ENCODE data around the gene DNAJB2.

DNAJB2 gene

DNA sequence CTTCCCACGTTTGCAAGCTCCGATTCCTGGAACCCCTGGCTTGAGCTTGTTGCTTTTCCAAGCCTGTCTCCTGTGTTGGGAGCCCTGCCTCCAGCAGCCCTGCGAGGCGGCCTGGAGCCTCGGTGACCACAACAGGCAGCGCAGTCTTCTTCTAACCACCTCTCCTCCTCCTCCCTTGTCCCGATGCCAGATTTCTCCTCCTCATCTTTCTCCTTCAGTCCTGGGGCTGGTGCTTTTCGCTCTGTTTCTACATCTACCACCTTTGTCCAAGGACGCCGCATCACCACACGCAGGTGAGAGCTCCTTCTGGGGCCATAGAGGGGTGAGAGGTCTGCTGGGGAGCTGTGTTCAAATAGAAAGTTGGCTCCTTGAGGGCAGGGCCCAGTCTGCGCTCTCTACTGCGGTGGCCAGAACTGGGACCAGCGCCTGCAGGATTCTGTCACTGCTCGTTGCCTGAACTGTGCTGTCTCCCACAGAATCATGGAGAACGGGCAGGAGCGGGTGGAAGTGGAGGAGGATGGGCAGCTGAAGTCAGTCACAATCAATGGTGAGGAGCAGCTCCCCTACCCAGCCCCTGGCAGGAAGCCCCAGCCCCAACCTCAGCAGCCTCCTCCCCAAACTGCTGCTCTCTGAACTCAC lies 3.9 kb downstream of the DNAJB2 start:
- Histone ChIP-seq H4K8ac (ENCODE audit: low read depth, low read length) (no peak overlapping the region), H3K9me3 (ENCODE audit: insufficient read depth, low read depth, low read length) (no peaks in the 10 kb centered on the region)

DNA sequence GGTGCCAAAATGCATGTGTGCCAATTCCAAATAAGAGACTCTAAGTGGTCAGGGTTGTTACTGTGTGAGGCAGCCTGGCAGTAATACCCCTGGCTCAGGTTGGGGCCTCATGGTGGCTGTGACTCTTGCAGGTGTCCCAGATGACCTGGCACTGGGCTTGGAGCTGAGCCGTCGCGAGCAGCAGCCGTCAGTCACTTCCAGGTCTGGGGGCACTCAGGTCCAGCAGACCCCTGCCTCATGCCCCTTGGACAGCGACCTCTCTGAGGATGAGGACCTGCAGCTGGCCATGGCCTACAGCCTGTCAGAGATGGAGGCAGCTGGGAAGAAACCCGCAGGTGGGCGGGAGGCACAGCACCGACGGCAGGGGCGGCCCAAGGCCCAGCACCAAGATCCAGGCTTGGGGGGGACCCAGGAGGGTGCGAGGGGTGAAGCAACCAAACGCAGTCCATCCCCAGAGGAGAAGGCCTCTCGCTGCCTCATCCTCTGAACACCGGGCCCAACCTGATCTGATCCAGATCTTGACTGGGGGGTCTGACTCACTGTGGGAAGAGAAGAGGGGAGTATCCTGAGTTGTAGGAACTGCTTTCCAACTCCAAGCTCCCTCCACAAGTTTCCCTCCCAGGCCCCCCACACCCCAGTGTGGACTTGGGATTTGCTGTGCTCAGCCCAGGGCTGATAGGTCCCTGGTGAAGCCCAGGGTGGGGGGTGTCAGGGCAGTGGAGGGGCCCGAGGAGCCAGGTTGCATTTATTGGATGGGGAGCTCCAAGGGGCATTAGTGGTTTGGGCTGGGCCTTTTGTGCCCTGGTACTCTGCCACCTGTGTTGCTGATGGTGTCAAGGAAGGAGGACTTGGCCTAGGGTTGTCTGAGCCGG lies 5.6 kb downstream of the DNAJB2 start:
- Histone ChIP-seq H3K4me1 (ENCODE audit: control insufficient read depth in 1 of 2, insufficient read depth in 2 of 2, low read length in 2 of 2) (peaks cover 19 to 26% of the 10 kb centered on the region in 2 experiments), H3K18ac (ENCODE audit: low read length) (no peak overlapping the region), H3K23ac (ENCODE audit: low read length) (no peak overlapping the region), H3K4me3 (ENCODE audit: low read depth, low read length) (no peak overlapping the region), H3K4me2 (ENCODE audit: low read length) (no peak overlapping the region), H3K27ac (ENCODE audit: low read depth, low read length) (no peak overlapping the region), H2BK5ac (ENCODE audit: low read depth, low read length, poor library complexity) (no peak overlapping the region), H3K9me3 (ENCODE audit: insufficient read depth, low read depth, low read length) (no peaks in the 10 kb centered on the region), H2BK120ac (ENCODE audit: insufficient read depth, low read length, poor library complexity) (no peak overlapping the region), H4K12ac (ENCODE audit: low read depth, low read length) (no peak overlapping the region), H3K79me2 (ENCODE audit: control insufficient read depth, insufficient read depth, low read length, poor library complexity) (peaks cover 4% of the 10 kb centered on the region), H4K91ac (ENCODE audit: low read depth, low read length) (no peak overlapping the region), H2AFZ (ENCODE audit: insufficient read depth, low read length, poor library complexity) (no peak overlapping the region), H2BK12ac (ENCODE audit: low read length) (no peak overlapping the region), H4K8ac (ENCODE audit: low read depth, low read length) (no peak overlapping the region), H3K9ac (ENCODE audit: low read length) (no peak overlapping the region), H2AK5ac (ENCODE audit: low read length) (no peak overlapping the region), H3K14ac (ENCODE audit: low read length) (no peak overlapping the region), H3K79me1 (ENCODE audit: low read length) (peaks cover 12% of the 10 kb centered on the region), H3K4ac (ENCODE audit: low read depth, low read length) (no peak overlapping the region), H3K36me3 (ENCODE audit: control insufficient read depth in 1 of 2, insufficient read depth in 2 of 2, low read length in 2 of 2) (peaks cover 40 to 50% of the 10 kb centered on the region in 2 experiments), H3K27me3 (ENCODE audit: insufficient read depth, low read length) (no peaks in the 10 kb centered on the region)
- WGBS (ENCODE audit: extremely low coverage, insufficient coverage, insufficient read length): no CpG with 5 or more reads among the region's 16 CpGs
- DNase-seq: no peak

More for the DNA sequence above, 3.9 kb downstream of the DNAJB2 start:
- no peak overlapping the region for H3K18ac ChIP-seq (ENCODE audit: low read length)
- H2BK5ac ChIP-seq (ENCODE audit: low read depth, low read length, poor library complexity): no peak overlapping the region
- H2BK120ac ChIP-seq (ENCODE audit: insufficient read depth, low read length, poor library complexity): no peak overlapping the region
- no peak overlapping the region for H3K4me2 ChIP-seq (ENCODE audit: low read length)
- H3K4ac ChIP-seq (ENCODE audit: low read depth, low read length): no peak overlapping the region
- H3K4me3 ChIP-seq (ENCODE audit: low read depth, low read length): no peak overlapping the region
- H3K79me2 ChIP-seq (ENCODE audit: control insufficient read depth, insufficient read depth, low read length, poor library complexity): peaks cover 8% of the 10 kb centered on the region
- no CpG with 5 or more reads among the region's 17 CpGs for WGBS (ENCODE audit: extremely low coverage, insufficient coverage, insufficient read length)
- H2BK12ac ChIP-seq (ENCODE audit: low read length): no peak overlapping the region
- DNase-seq: no peak
- peaks cover 21 to 30% of the 10 kb centered on the region in 2 experiments for H3K4me1 ChIP-seq (ENCODE audit: control insufficient read depth in 1 of 2, insufficient read depth in 2 of 2, low read length in 2 of 2)
- H4K91ac ChIP-seq (ENCODE audit: low read depth, low read length): no peak overlapping the region
- no peak overlapping the region for H2AK5ac ChIP-seq (ENCODE audit: low read length)
- H3K9ac ChIP-seq (ENCODE audit: low read length): no peak overlapping the region
- H3K27me3 ChIP-seq (ENCODE audit: insufficient read depth, low read length): no peaks in the 10 kb centered on the region
- H3K79me1 ChIP-seq (ENCODE audit: low read length): peaks cover 23% of the 10 kb centered on the region
- H2AFZ ChIP-seq (ENCODE audit: insufficient read depth, low read length, poor library complexity): no peak overlapping the region
- no peak overlapping the region for H3K14ac ChIP-seq (ENCODE audit: low read length)
- peaks cover 40 to 50% of the 10 kb centered on the region in 2 experiments for H3K36me3 ChIP-seq (ENCODE audit: control insufficient read depth in 1 of 2, insufficient read depth in 2 of 2, low read length in 2 of 2)
- H3K27ac ChIP-seq (ENCODE audit: low read depth, low read length): no peak overlapping the region
- H4K12ac ChIP-seq (ENCODE audit: low read depth, low read length): no peak overlapping the region
- no peak overlapping the region for H3K23ac ChIP-seq (ENCODE audit: low read length)

DNA sequence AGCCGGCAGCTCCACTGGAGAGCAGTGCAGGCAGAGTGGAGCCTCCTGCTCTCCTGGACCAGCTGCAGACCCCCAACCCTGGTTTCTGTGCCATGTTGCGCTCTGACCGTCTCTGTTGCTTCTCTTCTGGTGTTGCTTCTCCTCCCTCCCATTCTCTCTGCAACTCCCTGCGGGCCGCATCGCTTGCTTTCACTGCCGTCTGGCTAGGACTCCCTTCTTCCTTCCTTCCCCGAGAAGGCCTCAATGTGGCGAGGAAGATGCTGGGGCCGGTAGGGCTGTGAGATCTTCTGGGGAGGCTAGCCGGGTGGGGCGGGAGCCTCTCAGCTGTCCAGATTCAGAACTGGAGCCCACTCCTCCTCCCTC lies 6.2 kb downstream of the DNAJB2 start:
- H2AK5ac ChIP-seq (ENCODE audit: low read length): no peak overlapping the region
- H3K27me3 ChIP-seq (ENCODE audit: insufficient read depth, low read length): no peaks in the 10 kb centered on the region
- H3K9ac ChIP-seq (ENCODE audit: low read length): no peak overlapping the region
- no peak overlapping the region for H4K12ac ChIP-seq (ENCODE audit: low read depth, low read length)
- H3K79me1 ChIP-seq (ENCODE audit: low read length): peaks cover 11% of the 10 kb centered on the region
- no peak overlapping the region for H4K8ac ChIP-seq (ENCODE audit: low read depth, low read length)
- H4K91ac ChIP-seq (ENCODE audit: low read depth, low read length): no peak overlapping the region
- H2BK5ac ChIP-seq (ENCODE audit: low read depth, low read length, poor library complexity): no peak overlapping the region
- peaks cover 37 to 50% of the 10 kb centered on the region in 2 experiments for H3K36me3 ChIP-seq (ENCODE audit: control insufficient read depth in 1 of 2, insufficient read depth in 2 of 2, low read length in 2 of 2)
- H3K27ac ChIP-seq (ENCODE audit: low read depth, low read length): no peak overlapping the region
- H2BK120ac ChIP-seq (ENCODE audit: insufficient read depth, low read length, poor library complexity): no peak overlapping the region
- H2BK12ac ChIP-seq (ENCODE audit: low read length): no peak overlapping the region
- H3K4me3 ChIP-seq (ENCODE audit: low read depth, low read length): no peak overlapping the region
- H3K18ac ChIP-seq (ENCODE audit: low read length): no peak overlapping the region
- H2AFZ ChIP-seq (ENCODE audit: insufficient read depth, low read length, poor library complexity): no peak overlapping the region
- H3K14ac ChIP-seq (ENCODE audit: low read length): no peak overlapping the region
- peaks cover 3% of the 10 kb centered on the region for H3K79me2 ChIP-seq (ENCODE audit: control insufficient read depth, insufficient read depth, low read length, poor library complexity)
- no peak for DNase-seq
- H3K23ac ChIP-seq (ENCODE audit: low read length): no peak overlapping the region
- H3K4me2 ChIP-seq (ENCODE audit: low read length): no peak overlapping the region
- WGBS (ENCODE audit: extremely low coverage, insufficient coverage, insufficient read length): no CpG with 5 or more reads among the region's 12 CpGs
- H3K9me3 ChIP-seq (ENCODE audit: insufficient read depth, low read depth, low read length): no peaks in the 10 kb centered on the region
- H3K4me1 ChIP-seq (ENCODE audit: control insufficient read depth in 1 of 2, insufficient read depth in 2 of 2, low read length in 2 of 2): peaks cover 14 to 20% of the 10 kb centered on the region in 2 experiments
- no peak overlapping the region for H3K4ac ChIP-seq (ENCODE audit: low read depth, low read length)

DNA sequence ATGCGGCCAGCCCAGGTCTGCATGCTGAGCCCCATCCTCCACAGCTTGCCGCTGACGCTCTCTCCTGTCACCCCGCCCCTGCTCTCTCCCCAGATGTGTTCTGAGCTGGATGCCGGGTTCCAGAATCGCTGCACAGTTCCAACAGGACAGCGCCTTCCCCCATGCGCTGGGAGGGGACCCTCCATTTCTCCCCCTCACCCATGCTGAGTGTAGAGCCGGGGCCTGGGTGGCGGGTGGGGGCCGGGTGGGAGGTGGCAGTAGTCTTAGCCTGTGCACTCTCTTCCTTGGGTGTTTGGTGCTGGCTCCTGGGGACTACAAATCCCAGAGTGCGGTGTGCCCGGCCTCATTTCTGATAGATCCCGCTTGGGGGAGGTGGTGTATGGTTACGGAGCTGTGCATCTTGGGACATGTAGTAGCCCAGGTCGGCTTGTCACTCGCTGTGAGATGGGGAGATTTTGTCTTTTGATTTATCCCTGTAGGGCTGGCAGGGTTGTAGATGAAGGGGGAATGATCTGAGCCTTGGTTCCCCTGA lies 6.8 kb downstream of the DNAJB2 start:
- Histone ChIP-seq H3K27ac (ENCODE audit: low read depth, low read length) (peak overlapping the region; percentile 49), H3K4me3 (ENCODE audit: low read depth, low read length) (no peak overlapping the region), H3K9me3 (ENCODE audit: insufficient read depth, low read depth, low read length) (no peaks in the 10 kb centered on the region), H2AFZ (ENCODE audit: insufficient read depth, low read length, poor library complexity) (no peak overlapping the region), H2BK12ac (ENCODE audit: low read length) (no peak overlapping the region), H3K4me1 (ENCODE audit: control insufficient read depth in 1 of 2, insufficient read depth in 2 of 2, low read length in 2 of 2) (peaks cover 14 to 20% of the 10 kb centered on the region in 2 experiments), H3K79me2 (ENCODE audit: control insufficient read depth, insufficient read depth, low read length, poor library complexity) (peaks cover 3% of the 10 kb centered on the region), H4K12ac (ENCODE audit: low read depth, low read length) (peak overlapping the region; percentile 28), H2AK5ac (ENCODE audit: low read length) (no peak overlapping the region), H3K79me1 (ENCODE audit: low read length) (peaks cover 11% of the 10 kb centered on the region), H3K14ac (ENCODE audit: low read length) (peak overlapping the region; percentile 63), H4K8ac (ENCODE audit: low read depth, low read length) (peak overlapping the region; percentile 61), H3K4ac (ENCODE audit: low read depth, low read length) (no peak overlapping the region), H3K4me2 (ENCODE audit: low read length) (no peak overlapping the region), H2BK5ac (ENCODE audit: low read depth, low read length, poor library complexity) (peak overlapping the region; percentile 58), H3K23ac (ENCODE audit: low read length) (no peak overlapping the region), H3K36me3 (ENCODE audit: control insufficient read depth in 1 of 2, insufficient read depth in 2 of 2, low read length in 2 of 2) (peaks cover 33 to 46% of the 10 kb centered on the region in 2 experiments), H3K18ac (ENCODE audit: low read length) (no peak overlapping the region), H2BK120ac (ENCODE audit: insufficient read depth, low read length, poor library complexity) (no peak overlapping the region), H3K9ac (ENCODE audit: low read length) (no peak overlapping the region), H3K27me3 (ENCODE audit: insufficient read depth, low read length) (no peaks in the 10 kb centered on the region), H4K91ac (ENCODE audit: low read depth, low read length) (peak overlapping the region; percentile 66)
- WGBS (ENCODE audit: extremely low coverage, insufficient coverage, insufficient read length): no CpG with 5 or more reads among the region's 17 CpGs
- no peak for DNase-seq
